K562 (cell line): ENCODE measurements around the gene NOTCH3. TPM values are rescaled to one million over a fixed set of nuclear protein-coding genes. Genes with fewer than 3 reads are reported as not detected.

Source experiments
- ARNT ChIP-seq, 2 experiments: fragments of 450-650 bp; IDR thresholded peaks; 2 replicates each; pipeline ENCODE4 v1.6.1; 2016; ENCODE audit warnings: mild to moderate bottlenecking in 1 of 2
- CBFA2T2 ChIP-seq: fragments of 450-650 bp; conservative IDR thresholded peaks from 2 replicates; pipeline ENCODE4 v1.6.1; 2017; ENCODE audit warnings: mild to moderate bottlenecking
- LARP7 ChIP-seq: fragments of 450-650 bp; IDR thresholded peaks from 2 replicates; pipeline ENCODE4 v1.6.1; 2016
- MAFG ChIP-seq: fragments of 450-650 bp; conservative IDR thresholded peaks from 2 replicates; pipeline ENCODE4 v1.6.1; 2016; ENCODE audit warnings: missing genetic modification characterization, missing compliant biosample characterization
- POLR2A ChIP-seq: fragments of 450-650 bp; conservative IDR thresholded peaks from 2 replicates; pipeline ENCODE4 v1.6.1; 2016
- PRMT5 ChIP-seq: sonication (generic); formaldehyde crosslinking; IDR thresholded peaks from 2 replicates; pipeline ENCODE4 v1.5.0; 2020; ENCODE audit warnings: missing genetic modification reagents
- PYGO2 ChIP-seq: fragments of 450-650 bp; IDR thresholded peaks from 2 replicates; pipeline ENCODE4 v1.6.1; 2016; ENCODE audit warnings: mild to moderate bottlenecking, missing genetic modification characterization, moderate library complexity, missing compliant biosample characterization
- SAFB2 ChIP-seq: fragments of 200-400 bp; formaldehyde crosslinking; IDR thresholded peaks from 2 replicates; pipeline ENCODE4 v1.6.1; 2018; ENCODE audit warnings: borderline replicate concordance, low read length, low read depth, moderate library complexity; ENCODE audit not compliant: severe bottlenecking
- SNIP1 ChIP-seq: fragments of 450-650 bp; IDR thresholded peaks from 2 replicates; pipeline ENCODE4 v1.7.1; 2017; ENCODE audit warnings: low read depth, mild to moderate bottlenecking
- SOX6 ChIP-seq: fragments of 450-650 bp; IDR thresholded peaks from 2 replicates; pipeline ENCODE4 v1.6.1; 2014; ENCODE audit warnings: mild to moderate bottlenecking
- SUPT5H ChIP-seq: fragments of 450-650 bp; IDR thresholded peaks from 2 replicates; pipeline ENCODE4 v1.6.1; 2016
- TFAM ChIP-seq: fragments of 250-450 bp; sonication (Bioruptor Pico); conservative IDR thresholded peaks from 2 replicates; pipeline ENCODE4 v1.5.0; 2021; ENCODE audit warnings: mild to moderate bottlenecking, moderate library complexity
- TOE1 ChIP-seq, 2 experiments: fragments of 450-650 bp in 1 of 2; sonication (generic) in 1 of 2; formaldehyde crosslinking in 1 of 2; IDR thresholded peaks; 2 replicates each; pipeline versions ENCODE4 v1.7.1 to v1.8.0; 2016 to 2022; ENCODE audit warnings: borderline replicate concordance in 2 of 2, mild to moderate bottlenecking in 2 of 2, antibody characterized with exemption in 1 of 2, inconsistent platforms in 1 of 2, low read depth in 1 of 2, missing genetic modification reagents in 1 of 2, moderate library complexity in 1 of 2
- ZNF431 ChIP-seq: sonication (generic); formaldehyde crosslinking; IDR thresholded peaks from 2 replicates; pipeline ENCODE4 v1.8.0; 2022; ENCODE audit warnings: mild to moderate bottlenecking, missing genetic modification reagents
- ZNF583 ChIP-seq: fragments of 250-450 bp; sonication (Bioruptor Pico); IDR thresholded peaks from 2 replicates; pipeline ENCODE4 v1.4.0; 2020
- ZNF695 ChIP-seq: fragments of 450-650 bp; formaldehyde crosslinking; IDR thresholded peaks from 2 replicates; pipeline ENCODE4 v1.4.0; 2020; ENCODE audit warnings: mild to moderate bottlenecking, moderate library complexity
- ZNF699 ChIP-seq: fragments of 250-450 bp; sonication (Bioruptor Pico); IDR thresholded peaks from 2 replicates; pipeline ENCODE4 v1.8.0; 2021; ENCODE audit warnings: mild to moderate bottlenecking, moderate library complexity; ENCODE audit not compliant: insufficient replicate concordance
- polyA plus RNA-seq, 8 experiments: library from polyadenylated mRNA; depleted of rRNA in 4 of 8; stranded (reverse) in 5 of 8; unstranded in 3 of 8; fragments of >200 nt; fragmentation: Nextera tagmentation in 2 of 8; fragmentation: Illumina TruSeq in 1 of 8; extraction: Ambion mirVana in 2 of 8; extraction: Trizol in 1 of 8; gene quantifications; 2 replicates each; pipeline versions ENCODE4 v1.2.1 to v1.2.3, GENCODE V29; 2011 to 2014; ENCODE audit warnings: inconsistent platforms in 1 of 8, missing spikeins in 1 of 8
- total RNA-seq, 7 experiments: library from RNA; depleted of rRNA in 6 of 7; stranded (reverse); fragments of >200 nt in 6 of 7; fragmentation: Illumina TruSeq in 2 of 7; extraction: Trizol in 2 of 7; gene quantifications; 2 replicates each; pipeline versions ENCODE4 v1.2.1 to v1.2.3, GENCODE V29; 2011 to 2021; ENCODE audit warnings: low replicate concordance in 1 of 7
- TF ChIP-seq, protein P1 (sequence below): fragments of 450-650 bp; formaldehyde crosslinking; conservative IDR thresholded peaks from 2 replicates; pipeline ENCODE4 v1.4.0; 2022; ENCODE audit warnings: mild to moderate bottlenecking, missing genetic modification characterization
- TF ChIP-seq, protein P2 (sequence below), 3 experiments: fragments of 200-800 bp in 1 of 3; fragments of 250-450 bp in 1 of 3; fragments of 450-650 bp in 1 of 3; sonication (Bioruptor Pico) in 1 of 3; sonication (Bioruptor generic) in 1 of 3; formaldehyde crosslinking in 1 of 3; IDR thresholded peaks; 2 replicates each; pipeline versions ENCODE4 v1.6.1 to v1.8.0; 2016 to 2022; ENCODE audit warnings: mild to moderate bottlenecking in 2 of 3, missing genetic modification characterization in 2 of 3, missing compliant biosample characterization in 1 of 3, moderate library complexity in 1 of 3
- TF ChIP-seq, protein P3 (sequence below): sonication (generic); IDR thresholded peaks from 2 replicates; pipeline ENCODE4 v1.6.1; 2016
- TF ChIP-seq, protein P4 (sequence below): sonication (generic); formaldehyde crosslinking; IDR thresholded peaks from 2 replicates; pipeline ENCODE4 v1.8.1; 2023; ENCODE audit warnings: mild to moderate bottlenecking, missing genetic modification reagents

The NOTCH3 gene
- total and polyA plus RNA-seq, 9 of the 15 experiments (the other 6 are each of a cell fraction or from before 2014, with no cell fraction given): under 0.01 to 1.2 (median 0.16) TPM

DNA sequence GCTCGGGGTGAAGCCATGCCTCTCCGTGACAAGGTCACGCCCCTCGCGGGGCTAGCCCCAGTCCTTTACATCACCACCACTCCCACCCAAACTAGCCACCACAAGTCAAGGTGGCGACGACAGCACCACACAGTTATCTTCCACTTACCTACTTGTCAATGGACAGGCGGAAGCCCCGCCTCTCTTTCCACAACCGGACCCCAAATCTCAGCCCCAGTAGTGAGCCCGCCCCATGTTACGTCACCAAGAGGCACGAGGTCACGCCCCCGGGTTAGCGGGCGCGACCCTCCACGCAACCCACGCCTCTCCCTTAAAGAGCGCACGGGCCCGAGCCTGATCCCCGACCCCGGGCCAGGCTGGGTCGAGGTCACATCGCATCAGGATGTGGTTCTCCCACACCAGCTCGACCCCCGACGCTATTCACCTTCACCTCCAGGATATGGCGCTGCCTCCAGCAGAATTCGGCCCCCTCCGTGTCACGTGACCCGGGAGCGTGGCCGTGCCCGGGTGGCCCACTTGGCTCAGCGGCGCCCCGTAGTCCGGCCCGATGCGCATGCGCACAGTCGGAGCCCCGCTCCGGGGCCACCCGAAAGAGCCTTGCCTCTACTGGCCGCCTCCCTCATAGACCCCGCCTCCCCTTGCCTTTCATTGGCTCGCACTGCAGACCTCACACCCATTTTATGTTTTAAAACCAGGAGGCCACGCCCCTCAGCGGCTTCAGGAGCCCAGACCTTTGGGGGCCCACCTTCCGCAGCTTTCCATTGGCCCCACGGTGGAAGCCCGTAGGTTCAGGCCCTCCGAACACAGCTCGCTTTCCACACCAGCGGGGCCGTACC, 75.3 kb downstream of the NOTCH3 start (continued):
- TF ChIP-seq SAFB2 (no peak), LARP7 (no peak), TOE1 (IDR thresholded peaks at IDR 0.05; ENCODE audit: borderline replicate concordance) (peak; percentile 99), TOE1 (CRISPR knock-in tag; IDR thresholded peaks at IDR 0.05; ENCODE audit: borderline replicate concordance, low read depth) (no peak), ZNF695 (CRISPR knock-in tag) (no peak), PRMT5 (CRISPR knock-in tag) (no peak), POLR2A (peak; percentile 67; the same call in 1 of the 2 replicates), TFAM (CRISPR knock-in tag) (no peak), ZNF699 (CRISPR knock-in tag) (no peak), PYGO2 (tag) (no peak), CBFA2T2 (peak; percentile 93), SUPT5H (peak; percentile 61), MAFG (no peak), SOX6 (no peak; the same call in 1 of the 2 replicates), ZNF431 (no peak), ZNF583 (CRISPR knock-in tag) (no peak), ARNT (IDR thresholded peaks at IDR 0.05) (peak in 1 of 2 experiments; percentile 42; a peak in 1 of 4 replicates), SNIP1 (no peak)
- TF ChIP-seq, protein P1, sequence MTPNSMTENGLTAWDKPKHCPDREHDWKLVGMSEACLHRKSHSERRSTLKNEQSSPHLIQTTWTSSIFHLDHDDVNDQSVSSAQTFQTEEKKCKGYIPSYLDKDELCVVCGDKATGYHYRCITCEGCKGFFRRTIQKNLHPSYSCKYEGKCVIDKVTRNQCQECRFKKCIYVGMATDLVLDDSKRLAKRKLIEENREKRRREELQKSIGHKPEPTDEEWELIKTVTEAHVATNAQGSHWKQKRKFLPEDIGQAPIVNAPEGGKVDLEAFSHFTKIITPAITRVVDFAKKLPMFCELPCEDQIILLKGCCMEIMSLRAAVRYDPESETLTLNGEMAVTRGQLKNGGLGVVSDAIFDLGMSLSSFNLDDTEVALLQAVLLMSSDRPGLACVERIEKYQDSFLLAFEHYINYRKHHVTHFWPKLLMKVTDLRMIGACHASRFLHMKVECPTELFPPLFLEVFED (CRISPR knock-in tag): 0 out of 2 replicates have a peak, but pooled peaks have one; percentile 9
- TF ChIP-seq, protein P2, sequence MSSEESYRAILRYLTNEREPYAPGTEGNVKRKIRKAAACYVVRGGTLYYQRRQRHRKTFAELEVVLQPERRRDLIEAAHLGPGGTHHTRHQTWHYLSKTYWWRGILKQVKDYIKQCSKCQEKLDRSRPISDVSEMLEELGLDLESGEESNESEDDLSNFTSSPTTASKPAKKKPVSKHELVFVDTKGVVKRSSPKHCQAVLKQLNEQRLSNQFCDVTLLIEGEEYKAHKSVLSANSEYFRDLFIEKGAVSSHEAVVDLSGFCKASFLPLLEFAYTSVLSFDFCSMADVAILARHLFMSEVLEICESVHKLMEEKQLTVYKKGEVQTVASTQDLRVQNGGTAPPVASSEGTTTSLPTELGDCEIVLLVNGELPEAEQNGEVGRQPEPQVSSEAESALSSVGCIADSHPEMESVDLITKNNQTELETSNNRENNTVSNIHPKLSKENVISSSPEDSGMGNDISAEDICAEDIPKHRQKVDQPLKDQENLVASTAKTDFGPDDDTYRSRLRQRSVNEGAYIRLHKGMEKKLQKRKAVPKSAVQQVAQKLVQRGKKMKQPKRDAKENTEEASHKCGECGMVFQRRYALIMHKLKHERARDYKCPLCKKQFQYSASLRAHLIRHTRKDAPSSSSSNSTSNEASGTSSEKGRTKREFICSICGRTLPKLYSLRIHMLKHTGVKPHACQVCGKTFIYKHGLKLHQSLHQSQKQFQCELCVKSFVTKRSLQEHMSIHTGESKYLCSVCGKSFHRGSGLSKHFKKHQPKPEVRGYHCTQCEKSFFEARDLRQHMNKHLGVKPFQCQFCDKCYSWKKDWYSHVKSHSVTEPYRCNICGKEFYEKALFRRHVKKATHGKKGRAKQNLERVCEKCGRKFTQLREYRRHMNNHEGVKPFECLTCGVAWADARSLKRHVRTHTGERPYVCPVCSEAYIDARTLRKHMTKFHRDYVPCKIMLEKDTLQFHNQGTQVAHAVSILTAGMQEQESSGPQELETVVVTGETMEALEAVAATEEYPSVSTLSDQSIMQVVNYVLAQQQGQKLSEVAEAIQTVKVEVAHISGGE (CRISPR knock-in tag; IDR thresholded peaks at IDR 0.05): peak in 1 of 3 experiments; percentile 30; a peak in 1 of 6 replicates
- TF ChIP-seq, protein P3, sequence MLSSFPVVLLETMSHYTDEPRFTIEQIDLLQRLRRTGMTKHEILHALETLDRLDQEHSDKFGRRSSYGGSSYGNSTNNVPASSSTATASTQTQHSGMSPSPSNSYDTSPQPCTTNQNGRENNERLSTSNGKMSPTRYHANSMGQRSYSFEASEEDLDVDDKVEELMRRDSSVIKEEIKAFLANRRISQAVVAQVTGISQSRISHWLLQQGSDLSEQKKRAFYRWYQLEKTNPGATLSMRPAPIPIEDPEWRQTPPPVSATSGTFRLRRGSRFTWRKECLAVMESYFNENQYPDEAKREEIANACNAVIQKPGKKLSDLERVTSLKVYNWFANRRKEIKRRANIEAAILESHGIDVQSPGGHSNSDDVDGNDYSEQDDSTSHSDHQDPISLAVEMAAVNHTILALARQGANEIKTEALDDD: 0 out of 2 replicates have a peak, but pooled peaks have one; percentile 14
- TF ChIP-seq, protein P4, sequence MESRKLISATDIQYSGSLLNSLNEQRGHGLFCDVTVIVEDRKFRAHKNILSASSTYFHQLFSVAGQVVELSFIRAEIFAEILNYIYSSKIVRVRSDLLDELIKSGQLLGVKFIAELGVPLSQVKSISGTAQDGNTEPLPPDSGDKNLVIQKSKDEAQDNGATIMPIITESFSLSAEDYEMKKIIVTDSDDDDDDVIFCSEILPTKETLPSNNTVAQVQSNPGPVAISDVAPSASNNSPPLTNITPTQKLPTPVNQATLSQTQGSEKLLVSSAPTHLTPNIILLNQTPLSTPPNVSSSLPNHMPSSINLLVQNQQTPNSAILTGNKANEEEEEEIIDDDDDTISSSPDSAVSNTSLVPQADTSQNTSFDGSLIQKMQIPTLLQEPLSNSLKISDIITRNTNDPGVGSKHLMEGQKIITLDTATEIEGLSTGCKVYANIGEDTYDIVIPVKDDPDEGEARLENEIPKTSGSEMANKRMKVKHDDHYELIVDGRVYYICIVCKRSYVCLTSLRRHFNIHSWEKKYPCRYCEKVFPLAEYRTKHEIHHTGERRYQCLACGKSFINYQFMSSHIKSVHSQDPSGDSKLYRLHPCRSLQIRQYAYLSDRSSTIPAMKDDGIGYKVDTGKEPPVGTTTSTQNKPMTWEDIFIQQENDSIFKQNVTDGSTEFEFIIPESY (CRISPR knock-in tag): no peak
